ENCODE results near the gene SHISAL1.

SHISAL1 gene

DNA sequence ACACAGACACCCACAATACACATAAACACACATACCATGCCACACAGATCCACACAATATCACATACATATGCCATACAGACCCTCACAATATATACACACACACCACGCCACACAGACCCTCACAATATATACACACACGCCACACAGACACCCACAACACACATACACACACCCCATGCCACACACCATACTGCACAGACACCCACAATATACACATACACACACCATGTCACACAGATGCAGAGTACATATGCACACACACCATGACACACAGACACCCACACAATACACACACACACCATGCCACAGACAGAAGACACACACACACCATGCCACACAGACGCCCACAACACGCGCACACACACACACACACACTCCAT, 43.6 kb downstream of the SHISAL1 start:
- TF ChIP-seq, protein P1, sequence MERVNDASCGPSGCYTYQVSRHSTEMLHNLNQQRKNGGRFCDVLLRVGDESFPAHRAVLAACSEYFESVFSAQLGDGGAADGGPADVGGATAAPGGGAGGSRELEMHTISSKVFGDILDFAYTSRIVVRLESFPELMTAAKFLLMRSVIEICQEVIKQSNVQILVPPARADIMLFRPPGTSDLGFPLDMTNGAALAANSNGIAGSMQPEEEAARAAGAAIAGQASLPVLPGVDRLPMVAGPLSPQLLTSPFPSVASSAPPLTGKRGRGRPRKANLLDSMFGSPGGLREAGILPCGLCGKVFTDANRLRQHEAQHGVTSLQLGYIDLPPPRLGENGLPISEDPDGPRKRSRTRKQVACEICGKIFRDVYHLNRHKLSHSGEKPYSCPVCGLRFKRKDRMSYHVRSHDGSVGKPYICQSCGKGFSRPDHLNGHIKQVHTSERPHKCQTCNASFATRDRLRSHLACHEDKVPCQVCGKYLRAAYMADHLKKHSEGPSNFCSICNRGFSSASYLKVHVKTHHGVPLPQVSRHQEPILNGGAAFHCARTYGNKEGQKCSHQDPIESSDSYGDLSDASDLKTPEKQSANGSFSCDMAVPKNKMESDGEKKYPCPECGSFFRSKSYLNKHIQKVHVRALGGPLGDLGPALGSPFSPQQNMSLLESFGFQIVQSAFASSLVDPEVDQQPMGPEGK (CRISPR knock-in tag; IDR thresholded peaks at IDR 0.05; ENCODE audit: borderline replicate concordance), result no peak
- TF ChIP-seq ZNF565 (CRISPR knock-in tag; conservative IDR thresholded peaks at IDR 0.05; ENCODE audit: low read depth) (no peak), TOX (CRISPR knock-in tag; IDR thresholded peaks at IDR 0.05; ENCODE audit: borderline replicate concordance) (no peak), ISL1 (CRISPR knock-in tag; IDR thresholded peaks at IDR 0.05) (no peak), ZC3H10 (CRISPR knock-in tag; IDR thresholded peaks at IDR 0.05) (no peak), BACH2 (CRISPR knock-in tag; IDR thresholded peaks at IDR 0.05; ENCODE audit: borderline replicate concordance) (no peak), PPARA (CRISPR knock-in tag; IDR thresholded peaks at IDR 0.05; ENCODE audit: borderline replicate concordance) (no peak), CSDC2 (CRISPR knock-in tag; IDR thresholded peaks at IDR 0.05) (no peak), RARB (CRISPR knock-in tag; IDR thresholded peaks at IDR 0.05) (no peak), ZFP30 (CRISPR knock-in tag; IDR thresholded peaks at IDR 0.05) (no peak), ZFP3 (CRISPR knock-in tag; IDR thresholded peaks at IDR 0.05) (no peak), ESRRG (CRISPR knock-in tag; IDR thresholded peaks at IDR 0.05) (no peak), GLIS3 (CRISPR knock-in tag; IDR thresholded peaks at IDR 0.05) (no peak), ZNF70 (CRISPR knock-in tag; IDR thresholded peaks at IDR 0.05) (no peak)
- TF ChIP-seq, protein P2, sequence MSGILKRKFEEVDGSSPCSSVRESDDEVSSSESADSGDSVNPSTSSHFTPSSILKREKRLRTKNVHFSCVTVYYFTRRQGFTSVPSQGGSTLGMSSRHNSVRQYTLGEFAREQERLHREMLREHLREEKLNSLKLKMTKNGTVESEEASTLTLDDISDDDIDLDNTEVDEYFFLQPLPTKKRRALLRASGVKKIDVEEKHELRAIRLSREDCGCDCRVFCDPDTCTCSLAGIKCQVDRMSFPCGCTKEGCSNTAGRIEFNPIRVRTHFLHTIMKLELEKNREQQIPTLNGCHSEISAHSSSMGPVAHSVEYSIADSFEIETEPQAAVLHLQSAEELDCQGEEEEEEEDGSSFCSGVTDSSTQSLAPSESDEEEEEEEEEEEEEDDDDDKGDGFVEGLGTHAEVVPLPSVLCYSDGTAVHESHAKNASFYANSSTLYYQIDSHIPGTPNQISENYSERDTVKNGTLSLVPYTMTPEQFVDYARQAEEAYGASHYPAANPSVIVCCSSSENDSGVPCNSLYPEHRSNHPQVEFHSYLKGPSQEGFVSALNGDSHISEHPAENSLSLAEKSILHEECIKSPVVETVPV (CRISPR knock-in tag; IDR thresholded peaks at IDR 0.05), result no peak
- TF ChIP-seq, protein P3, sequence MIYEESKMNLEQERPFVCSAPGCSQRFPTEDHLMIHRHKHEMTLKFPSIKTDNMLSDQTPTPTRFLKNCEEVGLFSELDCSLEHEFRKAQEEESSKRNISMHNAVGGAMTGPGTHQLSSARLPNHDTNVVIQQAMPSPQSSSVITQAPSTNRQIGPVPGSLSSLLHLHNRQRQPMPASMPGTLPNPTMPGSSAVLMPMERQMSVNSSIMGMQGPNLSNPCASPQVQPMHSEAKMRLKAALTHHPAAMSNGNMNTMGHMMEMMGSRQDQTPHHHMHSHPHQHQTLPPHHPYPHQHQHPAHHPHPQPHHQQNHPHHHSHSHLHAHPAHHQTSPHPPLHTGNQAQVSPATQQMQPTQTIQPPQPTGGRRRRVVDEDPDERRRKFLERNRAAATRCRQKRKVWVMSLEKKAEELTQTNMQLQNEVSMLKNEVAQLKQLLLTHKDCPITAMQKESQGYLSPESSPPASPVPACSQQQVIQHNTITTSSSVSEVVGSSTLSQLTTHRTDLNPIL (CRISPR knock-in tag; IDR thresholded peaks at IDR 0.05; ENCODE audit: low read depth), result no peak
- no peak for ATAC-seq

DNA sequence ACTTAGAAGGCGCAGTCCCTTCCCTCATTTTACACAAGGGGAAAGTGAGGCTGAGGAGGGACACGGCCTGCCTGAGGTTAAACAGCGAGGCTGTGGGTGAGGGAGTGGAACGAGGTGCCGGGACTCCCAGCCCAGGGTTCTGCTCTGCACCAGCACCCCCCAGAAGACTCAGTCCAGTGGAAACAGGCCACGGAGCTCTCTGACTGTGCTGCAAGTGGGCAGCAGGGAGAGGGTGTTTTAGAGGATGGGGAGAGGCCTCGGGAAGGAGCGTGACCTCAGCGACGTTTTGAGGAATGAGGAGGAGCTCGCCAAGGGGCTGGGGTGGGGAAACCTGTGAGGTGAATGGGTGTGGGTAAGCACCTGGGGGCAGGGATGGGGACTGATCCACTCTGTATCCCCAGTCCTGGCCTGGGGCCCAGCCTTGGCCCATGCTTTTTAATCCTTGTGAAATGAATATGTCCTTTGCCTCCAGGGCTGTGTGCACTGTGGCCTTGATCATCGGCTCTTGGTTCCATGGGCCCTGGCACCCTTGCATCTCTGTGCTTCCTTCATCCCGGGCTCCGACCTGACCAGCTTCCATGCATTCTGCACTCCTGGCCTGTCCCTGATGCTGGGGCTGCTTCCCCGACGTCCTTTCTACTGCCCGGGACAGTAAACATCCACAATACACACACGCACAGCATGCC, 44.2 kb downstream of the SHISAL1 start:
- TF ChIP-seq ISL1 (CRISPR knock-in tag; IDR thresholded peaks at IDR 0.05) (no peak), ESRRG (CRISPR knock-in tag; IDR thresholded peaks at IDR 0.05) (no peak), TCF4 (CRISPR knock-in tag; IDR thresholded peaks at IDR 0.05; ENCODE audit: borderline replicate concordance) (no peak), ZNF8 (CRISPR knock-in tag; IDR thresholded peaks at IDR 0.05) (no peak), ZFP3 (CRISPR knock-in tag; IDR thresholded peaks at IDR 0.05) (no peak), SNAI2 (CRISPR knock-in tag; IDR thresholded peaks at IDR 0.05) (no peak), BACH2 (CRISPR knock-in tag; IDR thresholded peaks at IDR 0.05; ENCODE audit: borderline replicate concordance) (no peak), CSDC2 (CRISPR knock-in tag; IDR thresholded peaks at IDR 0.05) (no peak), OSR1 (CRISPR knock-in tag; IDR thresholded peaks at IDR 0.05) (no peak), PPARA (CRISPR knock-in tag; IDR thresholded peaks at IDR 0.05; ENCODE audit: borderline replicate concordance) (no peak), TOX (CRISPR knock-in tag; IDR thresholded peaks at IDR 0.05; ENCODE audit: borderline replicate concordance) (no peak), ARNTL (CRISPR knock-in tag; IDR thresholded peaks at IDR 0.05; ENCODE audit: borderline replicate concordance, low read depth) (no peak), ZNF70 (CRISPR knock-in tag; IDR thresholded peaks at IDR 0.05) (no peak), ZFP30 (CRISPR knock-in tag; IDR thresholded peaks at IDR 0.05) (no peak), ZC3H10 (CRISPR knock-in tag; IDR thresholded peaks at IDR 0.05) (no peak)
- TF ChIP-seq, protein P2 (CRISPR knock-in tag; IDR thresholded peaks at IDR 0.05), result no peak
- TF ChIP-seq, protein P1 (CRISPR knock-in tag; IDR thresholded peaks at IDR 0.05; ENCODE audit: borderline replicate concordance), result no peak
- TF ChIP-seq, protein P4, sequence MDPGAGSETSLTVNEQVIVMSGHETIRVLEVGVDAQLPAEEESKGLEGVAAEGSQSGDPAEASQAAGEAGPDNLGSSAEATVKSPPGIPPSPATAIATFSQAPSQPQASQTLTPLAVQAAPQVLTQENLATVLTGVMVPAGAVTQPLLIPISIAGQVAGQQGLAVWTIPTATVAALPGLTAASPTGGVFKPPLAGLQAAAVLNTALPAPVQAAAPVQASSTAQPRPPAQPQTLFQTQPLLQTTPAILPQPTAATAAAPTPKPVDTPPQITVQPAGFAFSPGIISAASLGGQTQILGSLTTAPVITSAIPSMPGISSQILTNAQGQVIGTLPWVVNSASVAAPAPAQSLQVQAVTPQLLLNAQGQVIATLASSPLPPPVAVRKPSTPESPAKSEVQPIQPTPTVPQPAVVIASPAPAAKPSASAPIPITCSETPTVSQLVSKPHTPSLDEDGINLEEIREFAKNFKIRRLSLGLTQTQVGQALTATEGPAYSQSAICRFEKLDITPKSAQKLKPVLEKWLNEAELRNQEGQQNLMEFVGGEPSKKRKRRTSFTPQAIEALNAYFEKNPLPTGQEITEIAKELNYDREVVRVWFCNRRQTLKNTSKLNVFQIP (CRISPR knock-in tag; IDR thresholded peaks at IDR 0.05; ENCODE audit: borderline replicate concordance, low read depth), result no peak
- no peak for ATAC-seq
